Hypothalamus (tissue), 51 donors: ENCODE measurements around the gene EIF3L.
A peak's percentile ranks its signal among the peaks of the same experiment; 100 is the strongest.

Source experiments
- DNase-seq, 51 donors: peaks; one replicate each; lab custom pipeline; 2025; lab: John Stamatoyannopoulos, UW

Gene EIF3L

GRCh38 chr22:37924386-37925065 lies 75.3 kb downstream of the EIF3L start:
- no peak for DNase-seq

GRCh38 chr22:37925330-37925729 lies 76.1 kb downstream of the EIF3L start:
- DNase-seq = no peak

- DNase-seq = no peak
These were observed 76.5 kb downstream of the EIF3L start for GRCh38 chr22:37925767-37926166.

DNA sequence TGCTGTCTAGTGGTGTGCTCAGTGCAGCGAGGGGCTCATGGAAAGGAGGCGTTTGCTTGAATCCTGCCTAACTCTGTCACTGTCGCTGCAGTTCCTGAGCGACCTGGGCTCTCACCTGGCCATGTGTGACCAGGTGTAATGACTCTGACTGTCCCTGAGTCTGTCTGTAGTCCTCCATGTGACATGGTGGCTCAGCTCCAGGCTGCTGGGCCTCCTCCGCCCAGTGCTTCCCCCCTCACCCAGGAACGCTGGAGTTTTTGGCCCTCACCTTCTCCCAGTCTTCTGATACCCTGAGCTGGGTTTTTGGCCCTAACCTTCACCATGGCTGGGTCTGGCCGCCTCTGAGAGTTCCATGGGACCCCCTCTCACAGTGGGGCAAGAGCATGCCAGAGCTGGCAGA lies 77.1 kb downstream of the EIF3L start:
- DNase-seq = no peak

- no peak for DNase-seq
These were observed 77.8 kb downstream of the EIF3L start for GRCh38 chr22:37926771-37927636.

DNA sequence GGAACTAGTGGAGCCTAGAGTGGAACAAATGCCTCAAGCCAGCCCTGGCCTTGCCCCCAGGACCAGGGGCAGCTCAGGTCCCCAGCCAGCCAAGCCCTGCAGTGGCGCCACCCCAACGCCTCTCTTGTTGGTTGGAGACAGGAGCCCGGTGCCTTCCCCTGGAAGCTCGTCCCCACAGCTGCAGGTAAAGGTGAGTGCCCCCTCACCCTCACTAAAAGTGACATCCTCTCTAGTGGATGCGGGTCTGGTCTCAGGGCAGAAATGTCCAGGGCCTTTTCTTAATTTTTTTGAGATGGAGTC lies 78.4 kb downstream of the EIF3L start:
- no peak for DNase-seq

DNA sequence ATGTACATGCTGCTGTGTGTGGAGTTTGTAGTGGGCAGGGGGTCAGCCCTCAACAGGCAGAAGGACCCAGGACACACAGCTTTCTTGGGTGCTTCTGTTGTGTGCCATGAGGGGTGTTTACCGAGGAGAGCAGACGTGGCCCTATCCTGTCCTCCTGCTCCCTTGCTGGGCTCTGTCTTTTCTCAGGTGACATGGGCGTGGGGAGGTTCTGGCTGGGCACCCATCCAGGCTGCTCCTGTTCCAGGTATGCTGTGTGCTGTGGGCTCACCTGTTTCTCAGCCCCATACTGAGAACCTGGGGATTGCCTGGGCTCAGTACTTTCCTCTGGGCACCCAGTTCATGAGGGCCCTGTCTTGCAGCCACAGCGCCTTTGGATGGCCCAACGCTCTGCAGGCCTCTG lies 80.2 kb downstream of the EIF3L start:
- no peak for DNase-seq

DNA sequence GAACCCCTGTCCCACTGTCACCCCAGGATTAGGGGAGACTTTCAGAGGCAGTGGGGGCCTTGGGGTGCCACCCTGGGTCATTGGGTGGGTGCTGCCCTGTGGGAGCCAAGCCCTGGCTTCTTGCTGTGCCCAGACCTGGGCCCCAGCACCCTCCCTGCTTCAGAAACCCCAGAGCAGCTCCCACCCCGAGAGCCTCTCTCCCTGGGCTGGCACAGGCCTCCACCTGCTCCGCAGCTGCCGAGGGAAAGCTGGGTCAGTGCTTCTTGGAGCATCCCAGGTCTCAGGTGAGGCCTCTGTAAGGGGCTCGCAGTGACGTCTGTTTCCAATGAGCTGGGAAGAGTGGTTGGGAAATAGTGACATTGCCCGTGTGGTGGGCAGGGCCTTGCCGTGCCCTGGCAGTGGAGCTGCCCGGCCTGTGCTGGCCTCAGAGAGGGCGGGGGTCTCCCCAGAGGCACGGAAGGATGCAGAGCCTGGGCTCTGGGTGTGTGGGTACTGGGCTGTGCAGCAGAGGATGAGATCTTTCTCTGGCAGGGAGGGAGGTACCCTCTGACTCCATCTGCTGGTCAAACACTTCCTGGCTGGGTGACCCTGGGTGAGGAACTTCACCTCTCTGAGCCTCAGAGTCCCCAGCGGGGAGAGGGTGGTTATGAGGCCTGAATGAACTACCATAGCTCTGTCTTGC lies 81.2 kb downstream of the EIF3L start:
- peak in 12 of 51 donors; percentile 5 to 37 (median 14) for DNase-seq

DNA sequence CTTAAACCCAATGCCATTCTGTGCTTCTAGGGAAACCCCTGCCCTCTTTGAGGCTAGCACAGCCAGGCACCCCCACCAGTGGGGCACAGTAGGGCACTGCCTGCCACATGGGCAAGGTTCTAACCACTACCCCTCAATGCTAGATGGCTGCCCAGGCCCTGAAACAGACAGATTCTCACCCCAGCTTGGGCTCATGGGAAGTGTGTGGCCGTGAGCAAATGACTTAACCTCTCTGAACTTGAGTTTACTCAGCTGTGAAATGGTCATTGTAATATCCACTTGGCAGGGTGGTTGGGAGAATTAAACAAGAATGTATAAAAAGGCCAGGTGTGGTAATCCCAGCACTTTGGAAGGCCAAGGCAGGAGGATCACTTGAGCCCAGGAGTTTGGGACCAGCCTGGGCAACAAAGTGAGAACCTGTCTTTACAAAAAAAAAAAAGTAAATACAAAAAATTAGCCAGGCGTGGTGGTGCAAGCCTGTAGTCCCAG lies 81.8 kb downstream of the EIF3L start:
- DNase-seq = no peak

DNA sequence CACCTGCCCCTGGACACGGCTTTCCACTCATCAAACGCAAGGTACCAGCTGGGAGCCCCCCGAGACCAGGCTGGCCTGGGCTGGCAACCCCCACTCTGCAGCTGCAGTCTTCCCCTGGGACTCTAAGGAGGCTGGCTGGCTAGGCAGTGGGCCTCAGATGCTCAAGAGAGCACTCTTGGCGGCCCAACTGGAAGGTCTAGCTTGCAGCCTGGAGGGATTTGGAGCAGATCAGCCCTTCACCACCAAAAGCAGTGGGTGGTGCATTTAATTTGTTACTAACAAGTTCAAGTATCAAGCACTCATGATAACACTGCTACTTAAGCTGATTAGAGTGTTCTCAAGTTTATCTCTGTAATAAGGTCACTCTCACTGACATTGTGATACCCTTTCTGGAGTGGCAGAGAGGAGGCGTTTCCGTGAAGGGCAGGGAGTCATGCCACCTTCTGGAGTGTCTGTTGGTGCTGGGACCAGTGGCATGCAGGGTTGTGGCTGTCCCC lies 82.7 kb downstream of the EIF3L start:
- no peak for DNase-seq

DNA sequence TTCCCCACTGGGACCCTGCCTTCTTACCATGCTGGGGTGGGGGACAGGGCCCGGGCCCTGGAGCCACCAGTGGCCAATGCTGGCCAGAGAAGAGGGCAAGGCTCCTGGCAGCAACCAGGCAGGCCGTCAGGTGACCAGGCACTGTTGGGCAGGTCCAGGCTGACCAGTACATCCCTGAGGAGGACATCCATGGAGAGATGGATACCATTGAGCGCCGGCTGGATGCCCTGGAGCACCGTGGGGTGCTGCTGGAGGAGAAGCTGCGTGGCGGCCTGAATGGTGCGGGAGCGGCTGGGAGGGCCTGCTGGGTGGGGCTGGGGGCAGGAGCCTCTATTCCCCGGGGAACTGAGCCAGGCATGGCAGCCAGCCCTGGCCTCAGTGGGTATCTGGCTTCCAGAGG lies 83.2 kb downstream of the EIF3L start:
- DNase-seq = no peak

DNA sequence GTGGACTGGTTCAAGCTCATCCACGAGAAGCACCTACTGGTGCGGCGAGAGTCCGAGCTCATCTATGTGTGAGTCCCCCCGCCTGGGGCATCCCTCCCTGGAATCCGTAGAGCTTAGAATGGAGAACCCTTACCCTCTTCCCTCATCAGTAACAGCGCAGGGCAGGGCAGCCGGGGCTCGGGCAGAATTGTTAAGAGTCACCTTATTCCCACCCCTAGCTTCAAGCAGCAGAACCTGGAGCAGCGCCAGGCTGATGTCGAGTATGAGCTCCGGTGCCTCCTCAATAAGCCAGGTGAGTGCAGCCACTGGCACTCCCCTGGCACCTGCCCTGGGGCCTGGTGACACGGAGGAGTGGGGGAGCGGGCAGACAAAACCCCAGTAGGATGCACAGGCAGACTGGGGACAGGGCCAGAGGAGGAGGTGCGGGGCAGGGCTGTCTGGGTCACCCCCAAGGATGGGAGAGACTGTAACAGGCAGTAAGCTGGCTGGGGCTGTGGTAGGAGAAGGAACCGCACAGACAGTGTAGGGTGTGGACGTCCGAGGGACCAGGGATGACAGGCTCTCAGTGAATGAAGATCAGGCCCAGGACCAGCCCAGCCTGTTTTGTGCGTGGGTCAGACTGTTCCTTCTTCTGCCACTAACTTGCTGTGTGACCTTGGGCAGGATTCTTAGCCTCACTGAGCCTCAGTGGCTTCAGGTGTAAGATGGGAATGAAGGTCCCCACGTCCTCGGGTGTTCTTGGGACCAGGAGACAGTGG lies 83.8 kb downstream of the EIF3L start:
- DNase-seq = no peak

DNA sequence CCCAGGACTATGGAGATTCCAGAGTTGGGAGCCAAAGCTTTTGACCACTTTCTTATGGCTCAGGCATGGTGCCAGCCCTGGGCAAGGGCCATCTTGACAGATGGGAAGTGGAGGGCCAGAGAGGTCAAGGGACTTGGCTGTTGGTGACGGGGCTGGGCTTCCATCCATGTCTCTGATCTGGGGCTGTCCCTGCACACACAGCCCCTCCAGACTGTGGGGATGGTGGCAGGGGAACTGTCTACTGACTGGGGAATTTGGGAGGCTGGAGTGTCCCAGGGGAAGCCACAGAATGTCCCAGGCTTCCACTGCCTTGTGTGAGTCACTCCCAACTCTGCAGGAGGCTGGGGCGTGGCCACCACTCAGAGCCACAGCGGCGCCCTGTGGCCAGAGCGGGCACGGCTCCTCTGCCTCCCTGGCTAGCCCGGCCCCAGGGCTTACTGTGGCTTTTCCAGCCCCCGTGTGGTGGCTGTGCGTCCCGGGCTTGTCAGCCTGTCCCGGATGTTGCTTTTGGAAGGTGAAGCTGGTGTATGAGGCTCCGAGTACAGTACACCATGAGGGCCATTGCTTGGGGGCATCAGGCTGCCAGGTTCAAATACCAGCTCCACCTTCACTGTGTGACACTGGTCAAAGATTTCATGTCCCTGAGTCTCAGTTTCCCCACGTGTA lies 84.6 kb downstream of the EIF3L start:
- DNase-seq = peak; percentile 7 to 86 (median 65)
